Panc1 (cell line): ENCODE data around the gene ELMO1. TPM values are rescaled to one million over a fixed set of nuclear protein-coding genes. Genes with fewer than 3 reads are reported as not detected.

Experiments
- ATAC-seq: fragments of 200-7000 bp; cut with Tn5 transposase; 2 replicates; pipeline ENCODE4 v1.9.1; 2020; ENCODE audit warnings: mild to moderate bottlenecking, moderate library complexity
- BruUV-seq: library from RNA; stranded (reverse); fragments of 400-500 nt; replicated peaks from 2 replicates; lab custom pipeline; 2021; lab: Mats Ljungman, UMichigan
- CTCF ChIA-PET: fragments of 300-600 bp; sonication (Branson Sonifier 250); formaldehyde crosslinking; loops from one replicate; lab custom pipeline; 2022; ENCODE audit warnings: antibody characterized with exemption; lab: Charles Lee
- POLR2A ChIA-PET: fragments of 300-600 bp; sonication (Branson Sonifier 250); formaldehyde crosslinking; loops from one replicate; lab custom pipeline; 2022; ENCODE audit warnings: antibody characterized with exemption; lab: Charles Lee
- DNase-seq: peaks from one replicate; pipeline ENCODE4 v3.0.0-alpha.2; 2010; ENCODE audit warnings: low read depth, low spot score
- H3K27ac ChIP-seq: 2 replicates; pipeline ENCODE4 v1.5.1; 2011; ENCODE audit warnings: mild to moderate bottlenecking, low read length, inconsistent platforms
- H3K27me3 ChIP-seq: fragments of 200-500 bp; sonication (Bioruptor generic); 2 replicates; pipeline ENCODE4 v1.6.0; 2014; ENCODE audit warnings: low read length, inconsistent platforms; ENCODE audit not compliant: control insufficient read depth, insufficient read depth
- H3K36me3 ChIP-seq: fragments of 200-500 bp; sonication (Bioruptor generic); 2 replicates; pipeline ENCODE4 v1.5.1; 2014; ENCODE audit warnings: inconsistent platforms, mild to moderate bottlenecking, low read length, moderate library complexity; ENCODE audit not compliant: control insufficient read depth, insufficient read depth
- H3K4me1 ChIP-seq: 2 replicates; pipeline ENCODE4 v1.5.1; 2011; ENCODE audit warnings: inconsistent platforms, mild to moderate bottlenecking, low read length, moderate library complexity; ENCODE audit not compliant: control insufficient read depth, insufficient read depth
- H3K4me3 ChIP-seq, 2 experiments: 2 replicates each; pipeline ENCODE4 v1.5.1; 2011 to 2012; ENCODE audit warnings: low read depth in 2 of 2, low read length in 2 of 2, mild to moderate bottlenecking in 2 of 2, inconsistent platforms in 1 of 2, moderate library complexity in 1 of 2
- H3K9me3 ChIP-seq: fragments of 200-500 bp; sonication (Bioruptor generic); 2 replicates; pipeline ENCODE4 v1.5.1; 2014; ENCODE audit warnings: low read depth, mild to moderate bottlenecking, inconsistent platforms, low read length, moderate library complexity; ENCODE audit not compliant: control insufficient read depth, insufficient read depth
- POLR2AphosphoS5 ChIP-seq: IDR thresholded peaks from 2 replicates; pipeline ENCODE4 v1.6.1; 2012; ENCODE audit warnings: mild to moderate bottlenecking, low read depth, low read length, moderate library complexity
- REST ChIP-seq, 2 experiments: IDR thresholded peaks; 2 replicates each; pipeline ENCODE4 v1.6.1; 2011 to 2012; ENCODE audit warnings: low read depth in 2 of 2, control low read depth in 1 of 2, low read length in 1 of 2, mild to moderate bottlenecking in 1 of 2, moderate library complexity in 1 of 2; ENCODE audit not compliant: insufficient read depth in 1 of 2
- SIN3A ChIP-seq: IDR thresholded peaks from 2 replicates; pipeline ENCODE4 v1.6.1; 2012; ENCODE audit warnings: low read depth, mild to moderate bottlenecking, low read length, moderate library complexity, borderline replicate concordance; ENCODE audit not compliant: insufficient read depth
- TCF7L2 ChIP-seq: IDR thresholded peaks from 2 replicates; pipeline ENCODE4 v1.6.1; 2011; ENCODE audit warnings: mild to moderate bottlenecking, low read depth, low read length, inconsistent platforms
- in situ Hi-C: cut with HindIII; loops from 2 replicates; pipeline ENCODE4 v1.10.0; 2016; ENCODE audit warnings: low sequenced_read_pairs, low pct_unique_long_range_greater_than_20kb
- intact Hi-C: fragments of 100-400 bp; cut with micrococcal nuclease; formaldehyde crosslinking; loops from one replicate; pipeline ENCODE4 v1.10.0; 2022; ENCODE audit not compliant: unreplicated experiment
- total RNA-seq: library from RNA; stranded (reverse); gene quantifications from one replicate; pipeline ENCODE4 v1.2.1, GENCODE V29; 2021; ENCODE audit not compliant: unreplicated experiment
- TF ChIP-seq, protein P1 (sequence below): fragments of 450-650 bp; IDR thresholded peaks from 2 replicates; pipeline ENCODE4 v1.5.1; 2017; ENCODE audit warnings: mild to moderate bottlenecking

ELMO1 gene
- total RNA-seq, 1 experiment from 2014 or later: 0.80 TPM

GRCh38 chr7:36811807-36812206 is 636.9 kb downstream of the ELMO1 start:
- DNase-seq (no peak), ATAC-seq (no peak)
- ChIA-PET CTCF (no interaction called here), POLR2A (interaction anchor here (0.6 kb wide), 1 partner anchor 11 kb away, joined by 5 read pairs; no protein-coding TSS in a partner anchor)
- BruUV-seq: no TSS peak
- no peaks in the 10 kb centered on the region for H3K4me1 ChIP-seq
- H3K4me3 ChIP-seq: no peak overlapping the region
- H3K27ac ChIP-seq: no peak overlapping the region
- in situ Hi-C loops: no loop called here
- TF ChIP-seq POLR2AphosphoS5 (no peak), TCF7L2 (no peak), SIN3A (no peak), REST (IDR thresholded peaks at IDR 0.05; ENCODE audit: insufficient read depth in 1 of 2, low read depth in 2 of 2, low read length in 1 of 2) (no peak)
- TF ChIP-seq, protein P1, sequence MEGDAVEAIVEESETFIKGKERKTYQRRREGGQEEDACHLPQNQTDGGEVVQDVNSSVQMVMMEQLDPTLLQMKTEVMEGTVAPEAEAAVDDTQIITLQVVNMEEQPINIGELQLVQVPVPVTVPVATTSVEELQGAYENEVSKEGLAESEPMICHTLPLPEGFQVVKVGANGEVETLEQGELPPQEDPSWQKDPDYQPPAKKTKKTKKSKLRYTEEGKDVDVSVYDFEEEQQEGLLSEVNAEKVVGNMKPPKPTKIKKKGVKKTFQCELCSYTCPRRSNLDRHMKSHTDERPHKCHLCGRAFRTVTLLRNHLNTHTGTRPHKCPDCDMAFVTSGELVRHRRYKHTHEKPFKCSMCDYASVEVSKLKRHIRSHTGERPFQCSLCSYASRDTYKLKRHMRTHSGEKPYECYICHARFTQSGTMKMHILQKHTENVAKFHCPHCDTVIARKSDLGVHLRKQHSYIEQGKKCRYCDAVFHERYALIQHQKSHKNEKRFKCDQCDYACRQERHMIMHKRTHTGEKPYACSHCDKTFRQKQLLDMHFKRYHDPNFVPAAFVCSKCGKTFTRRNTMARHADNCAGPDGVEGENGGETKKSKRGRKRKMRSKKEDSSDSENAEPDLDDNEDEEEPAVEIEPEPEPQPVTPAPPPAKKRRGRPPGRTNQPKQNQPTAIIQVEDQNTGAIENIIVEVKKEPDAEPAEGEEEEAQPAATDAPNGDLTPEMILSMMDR: no peak
- H3K36me3 ChIP-seq: no peaks in the 10 kb centered on the region
- H3K27me3 ChIP-seq: no peaks in the 10 kb centered on the region
- H3K9me3 ChIP-seq: peaks cover 16% of the 10 kb centered on the region; the same call in 1 of the 2 replicates
- intact Hi-C loops: no loop called here

GRCh38 chr7:36810489-36810888 is 638.2 kb downstream of the ELMO1 start:
- BruUV-seq: no TSS peak
- in situ Hi-C loops (no loop called here), intact Hi-C loops (no loop called here)
- TF ChIP-seq SIN3A (no peak), REST (IDR thresholded peaks at IDR 0.05; ENCODE audit: insufficient read depth in 1 of 2, low read depth in 2 of 2, low read length in 1 of 2) (no peak), POLR2AphosphoS5 (no peak), TCF7L2 (no peak)
- TF ChIP-seq, protein P1: no peak
- POLR2A ChIA-PET: no interaction called here
- no peaks in the 10 kb centered on the region for H3K36me3 ChIP-seq
- CTCF ChIA-PET: no interaction called here
- H3K4me1 ChIP-seq: no peaks in the 10 kb centered on the region
- no peaks in the 10 kb centered on the region for H3K27me3 ChIP-seq
- ATAC-seq (no peak), DNase-seq (no peak)
- peaks cover 4% of the 10 kb centered on the region; the same call in 1 of the 2 replicates for H3K9me3 ChIP-seq
- no peak overlapping the region for H3K4me3 ChIP-seq
- no peak overlapping the region for H3K27ac ChIP-seq
